Measurements from ENCODE around the gene KYNU. TPM values are rescaled to one million over a fixed set of nuclear protein-coding genes. Genes with fewer than 3 reads are reported as not detected.
A peak's percentile ranks its signal among the peaks of the same experiment; 100 is the strongest.

The KYNU gene
- total and polyA plus RNA-seq, 10 of the 15 experiments (the other 5 are each of a cell fraction or from before 2014, with no cell fraction given): 31.3 to 101 (median 38.3) TPM

GRCh38 chr2:142892715-142893114 is 15.3 kb downstream of the KYNU start (continued):
- TF ChIP-seq TAF1 (IDR thresholded peaks at IDR 0.05; ENCODE audit: borderline replicate concordance, low read depth, low read length) (no peak), IRF3 (IDR thresholded peaks at IDR 0.05) (no peak), SUPT20H (IDR thresholded peaks at IDR 0.05; ENCODE audit: borderline replicate concordance, control insufficient read depth, low read depth, low read length) (no peak), EZH2 (IDR thresholded peaks at IDR 0.05; ENCODE audit: borderline replicate concordance, control insufficient read depth, low read depth, low read length) (no peak), RUNX3 (IDR thresholded peaks at IDR 0.05; ENCODE audit: low read length) (peak; percentile 52; the same call in 1 of the 2 replicates), SRF (IDR thresholded peaks at IDR 0.05; ENCODE audit: low read depth in 2 of 2, low read length in 2 of 2) (no peak), CBX5 (IDR thresholded peaks at IDR 0.05; ENCODE audit: low read depth) (peak; percentile 80; the same call in 1 of the 2 replicates), SREBF2 (IDR thresholded peaks at IDR 0.05; ENCODE audit: low read length) (no peak), HDGF (IDR thresholded peaks at IDR 0.05) (no peak), IKZF2 (IDR thresholded peaks at IDR 0.05) (0 out of 4 replicates have a peak, but pooled peaks of 1 of the 2 experiments have one; percentile 21), RCOR1 (conservative IDR thresholded peaks at IDR 0.05; ENCODE audit: low read depth, low read length) (0 out of 2 replicates have a peak, but pooled peaks have one; percentile 23), BHLHE40 (IDR thresholded peaks at IDR 0.05; ENCODE audit: borderline replicate concordance in 1 of 2, low read depth in 2 of 2, low read length in 1 of 2) (peak; percentile 27 to 31; a peak in 2 of 4 replicates), DPF2 (IDR thresholded peaks at IDR 0.05) (peak; percentile 43; the same call in 1 of the 2 replicates), STAT1 (conservative IDR thresholded peaks at IDR 0.05) (no peak), FOS (IDR thresholded peaks at IDR 0.05; ENCODE audit: borderline replicate concordance, extremely low read depth, insufficient read length) (no peak), ZBTB11 (CRISPR knock-in tag; IDR thresholded peaks at IDR 0.05) (no peak), MYB (IDR thresholded peaks at IDR 0.05; ENCODE audit: borderline replicate concordance, low read depth, low read length) (no peak)
